Body of pancreas (tissue), 4 donors: Measurements from ENCODE around the gene LAMA5. TPM values are rescaled to one million over a fixed set of nuclear protein-coding genes. Genes with fewer than 3 reads are reported as not detected.
A peak's percentile ranks its signal among the peaks of the same experiment; 100 is the strongest.

ENCODE experiments used
- ATAC-seq: fragments of 150-250 bp; one replicate; pipeline ENCODE4 v1.9.1; 2016
- DNase-seq, 4 donors: peaks; one replicate each; pipeline ENCODE4 v3.0.0-alpha.2; 2019
- H3K27ac ChIP-seq, 4 donors: fragments of 200-600 bp; sonication (generic); 1 replicate in 3 of 4; 2 replicates in 1 of 4; pipeline versions ENCODE4 v1.5.1 to v1.6.1; 2016 to 2019; ENCODE audit warnings: mild to moderate bottlenecking in 1 of 4, mixed read lengths in 1 of 4, moderate library complexity in 1 of 4
- H3K27me3 ChIP-seq, 2 donors: fragments of 200-600 bp; sonication (generic); one replicate each; pipeline ENCODE4 v1.6.0; 2016; ENCODE audit warnings: mild to moderate bottlenecking in 1 of 2
- H3K36me3 ChIP-seq, 2 donors: fragments of 200-600 bp; sonication (generic); replicated peaks in 1 of 2; 2 replicates each; pipeline ENCODE4 v1.5.1; 2016; ENCODE audit warnings: low read depth in 2 of 2; ENCODE audit not compliant: insufficient read depth in 1 of 2
- H3K4me1 ChIP-seq: fragments of 200-600 bp; sonication (generic); one replicate; pipeline ENCODE4 v1.6.0; 2016
- H3K4me3 ChIP-seq, 2 donors: fragments of 200-600 bp; sonication (generic); 1 replicate in 1 of 2; 2 replicates in 1 of 2; pipeline ENCODE4 v1.5.1; 2016 to 2019
- H3K9me3 ChIP-seq, 3 donors: fragments of 200-600 bp; sonication (generic); 1 replicate in 2 of 3; 2 replicates in 1 of 3; pipeline ENCODE4 v1.5.1; 2016
- CTCF ChIP-seq, 7 experiments: fragments of 450-650 bp in 4 of 7; fragments of 200-600 bp in 3 of 7; sonication (generic) in 3 of 7; IDR thresholded peaks; one replicate each; pipeline ENCODE4 v1.5.1; 2016 to 2019; ENCODE audit warnings: antibody characterized with exemption in 7 of 7
- POLR2A ChIP-seq, 3 donors: fragments of 450-650 bp; IDR thresholded peaks; one replicate each; pipeline ENCODE4 v1.6.1; 2016; ENCODE audit warnings: antibody characterized with exemption in 3 of 3, mild to moderate bottlenecking in 2 of 3
- WGBS, 2 donors: methylation state at CpG; one replicate each; pipeline ENCODE4 v1.1.5; 2017; 5-methylcytosine and 5-hydroxymethylcytosine counted together
- intact Hi-C: fragments of 100-400 bp; cut with DNase I; formaldehyde crosslinking; loops from one replicate; pipeline ENCODE4 v1.15.1; 2023
- total RNA-seq, 2 donors: library from RNA; depleted of rRNA; stranded (reverse); fragments of >200 nt; gene quantifications; one replicate each; pipeline ENCODE4 v1.1.0, GENCODE V29; 2016

The LAMA5 gene
- total RNA-seq, 2 donors from 2014 or later = 115 to 185 TPM

- intact Hi-C loops = no loop called here
- no peak for TF ChIP-seq CTCF (IDR thresholded peaks at IDR 0.05)
- TF ChIP-seq POLR2A (IDR thresholded peaks at IDR 0.05) = no peak
- peaks cover 0 to 2% of the 10 kb centered on the region in 2 donors for H3K36me3 ChIP-seq
- peak overlapping the region in 1 of 4 donors; percentile 99 for H3K27ac ChIP-seq
- 86 to 87% methylated on average over 11 of the region's 11 CpGs for WGBS, 2 donors
- H3K4me3 ChIP-seq = no peak overlapping the region
- no peak for DNase-seq
- no peaks in the 10 kb centered on the region for H3K27me3 ChIP-seq
- peaks cover 61% of the 10 kb centered on the region for H3K4me1 ChIP-seq
- ATAC-seq = no peak
- no peaks in the 10 kb centered on the region for H3K9me3 ChIP-seq
Measured at GRCh38 chr20:62301111-62301668, 65.9 kb downstream of the LAMA5 start.

- no peak for DNase-seq
- intact Hi-C loops = no loop called here
Measured at GRCh38 chr20:62300319-62300718, 66.8 kb downstream of the LAMA5 start.

GRCh38 chr20:62299666-62300236 is 67.4 kb downstream of the LAMA5 start:
- no peak for DNase-seq
- no peaks in the 10 kb centered on the region for H3K27me3 ChIP-seq
- ATAC-seq = no peak
- peaks cover 47% of the 10 kb centered on the region for H3K4me1 ChIP-seq
- H3K27ac ChIP-seq = peak overlapping the region in 2 of 4 donors; percentile 13 to 28
- no peak overlapping the region for H3K4me3 ChIP-seq
- no peaks in the 10 kb centered on the region for H3K9me3 ChIP-seq
- no peak for TF ChIP-seq CTCF (IDR thresholded peaks at IDR 0.05)
- TF ChIP-seq POLR2A (IDR thresholded peaks at IDR 0.05) = no peak
- peaks cover 0 to 3% of the 10 kb centered on the region in 2 donors for H3K36me3 ChIP-seq
- WGBS, 2 donors = 80 to 86% methylated on average over 10 to 12 of the region's 12 CpGs
- intact Hi-C loops = loop anchor here (10.0 kb wide), 1 partner anchor 55 kb away; no protein-coding TSS in a partner anchor

More at GRCh38 chr20:62300319-62300718, 66.8 kb downstream of the LAMA5 start:
- peaks cover 0 to under 1% of the 10 kb centered on the region in 2 donors for H3K36me3 ChIP-seq
- peaks cover 52% of the 10 kb centered on the region for H3K4me1 ChIP-seq
- 60 to 76% methylated on average over 1 to 11 of the region's 11 CpGs for WGBS, 2 donors
- no peak overlapping the region for H3K4me3 ChIP-seq
- no peaks in the 10 kb centered on the region for H3K9me3 ChIP-seq
- TF ChIP-seq POLR2A (IDR thresholded peaks at IDR 0.05) (no peak), CTCF (IDR thresholded peaks at IDR 0.05) (no peak)
- ATAC-seq = no peak
- H3K27me3 ChIP-seq = no peaks in the 10 kb centered on the region
- H3K27ac ChIP-seq = no peak overlapping the region

- TF ChIP-seq CTCF (IDR thresholded peaks at IDR 0.05) = no peak
- no peak for TF ChIP-seq POLR2A (IDR thresholded peaks at IDR 0.05)
- Histone ChIP-seq H3K36me3 (peaks cover 0 to 12% of the 10 kb centered on the region in 2 donors), H3K27me3 (no peaks in the 10 kb centered on the region), H3K4me3 (no peak overlapping the region), H3K9me3 (no peaks in the 10 kb centered on the region), H3K4me1 (peaks cover 36% of the 10 kb centered on the region), H3K27ac (peak overlapping the region in 3 of 4 donors; percentile 69 to 84 (median 82))
- no peak for ATAC-seq
- no peak for DNase-seq
- WGBS, 2 donors = 88 to 93% methylated on average over 9 to 26 of the region's 33 CpGs
- intact Hi-C loops = loop anchor here (10.0 kb wide), 1 partner anchor 54 kb away; no protein-coding TSS in a partner anchor
Measured at GRCh38 chr20:62298577-62299249, 68.4 kb downstream of the LAMA5 start.
